Measurements from ENCODE around the gene POGLUT3.

- TF ChIP-seq POLR2A (IDR thresholded peaks at IDR 0.05): no peak
- TF ChIP-seq, protein P1, sequence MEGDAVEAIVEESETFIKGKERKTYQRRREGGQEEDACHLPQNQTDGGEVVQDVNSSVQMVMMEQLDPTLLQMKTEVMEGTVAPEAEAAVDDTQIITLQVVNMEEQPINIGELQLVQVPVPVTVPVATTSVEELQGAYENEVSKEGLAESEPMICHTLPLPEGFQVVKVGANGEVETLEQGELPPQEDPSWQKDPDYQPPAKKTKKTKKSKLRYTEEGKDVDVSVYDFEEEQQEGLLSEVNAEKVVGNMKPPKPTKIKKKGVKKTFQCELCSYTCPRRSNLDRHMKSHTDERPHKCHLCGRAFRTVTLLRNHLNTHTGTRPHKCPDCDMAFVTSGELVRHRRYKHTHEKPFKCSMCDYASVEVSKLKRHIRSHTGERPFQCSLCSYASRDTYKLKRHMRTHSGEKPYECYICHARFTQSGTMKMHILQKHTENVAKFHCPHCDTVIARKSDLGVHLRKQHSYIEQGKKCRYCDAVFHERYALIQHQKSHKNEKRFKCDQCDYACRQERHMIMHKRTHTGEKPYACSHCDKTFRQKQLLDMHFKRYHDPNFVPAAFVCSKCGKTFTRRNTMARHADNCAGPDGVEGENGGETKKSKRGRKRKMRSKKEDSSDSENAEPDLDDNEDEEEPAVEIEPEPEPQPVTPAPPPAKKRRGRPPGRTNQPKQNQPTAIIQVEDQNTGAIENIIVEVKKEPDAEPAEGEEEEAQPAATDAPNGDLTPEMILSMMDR (IDR thresholded peaks at IDR 0.05): no peak
These were observed 27.0 kb upstream of the POGLUT3 start for GRCh38 chr11:108525161-108525560.
